GM21390 (cell line): Measurements from ENCODE around the gene PSME2.
"Not testable (repeated sequence)": the region's sequence is repeated elsewhere in the genome, so short reads cannot be mapped to it uniquely, and the experiment has no call there.

Source experiments
- ATAC-seq: cut with Tn5 transposase; IDR thresholded peaks from one replicate; pipeline ENCODE4 v1.9.1; 2021; ENCODE audit not compliant: unreplicated experiment

The PSME2 gene

GRCh38 chr14:24115422-24116127 is 30.8 kb downstream of the PSME2 start:
- ATAC-seq, result no peak

GRCh38 chr14:24114532-24115421 is 31.6 kb downstream of the PSME2 start, which contains the start of the genes DCAF11 and NRL:
Gene DCAF11 (plus strand): TSS chr14:24114777. CDS start chr14:24115595, 818 bp downstream.
Gene NRL (minus strand): TSS chr14:24114949. CDS start chr14:24082848, 32,101 bp downstream.
- ATAC-seq, result peak; percentile 85

GRCh38 chr14:24113801-24114531 is 32.4 kb downstream of the PSME2 start:
- ATAC-seq, result peak; percentile 20

- ATAC-seq, result no peak
Measured at GRCh38 chr14:24113379-24113800, 33.0 kb downstream of the PSME2 start.

DNA sequence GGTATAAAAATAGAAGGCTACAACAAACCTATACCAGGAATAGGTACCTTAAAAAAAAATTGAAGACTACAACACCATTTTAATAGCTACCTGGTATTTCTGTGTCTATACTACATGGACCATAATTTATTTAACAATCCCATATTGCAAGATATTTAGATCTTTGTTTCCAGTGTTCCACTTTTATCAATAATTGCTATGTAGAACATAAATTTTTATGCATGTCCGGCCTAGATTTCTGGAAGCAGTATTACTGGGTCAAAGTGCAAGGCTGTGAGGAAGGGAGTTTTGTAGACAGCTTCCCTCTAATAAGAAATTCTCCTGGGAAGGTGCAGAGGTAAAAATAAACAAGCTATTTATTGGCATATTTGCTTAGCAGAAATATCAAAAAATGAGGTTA is 35.9 kb downstream of the PSME2 start:
- ATAC-seq, result no peak

DNA sequence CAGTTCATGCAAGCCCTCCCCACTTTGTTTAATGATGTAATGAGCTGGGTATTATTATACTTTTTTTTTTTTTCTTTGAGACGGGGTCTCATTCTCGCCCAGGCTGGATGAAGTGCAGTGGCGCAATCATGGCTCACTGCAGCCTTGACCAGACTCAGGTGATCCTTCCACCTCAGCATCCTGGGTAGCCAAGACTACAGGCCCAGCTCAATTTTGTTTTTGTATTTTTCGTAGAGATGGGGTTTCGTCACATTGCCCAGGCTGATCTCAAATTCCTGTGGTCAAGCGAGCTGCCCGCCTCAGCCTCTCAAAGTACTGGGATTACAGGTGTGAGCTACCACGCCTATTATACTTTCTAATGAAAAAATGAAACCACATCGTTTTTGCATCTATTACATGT is 36.4 kb downstream of the PSME2 start:
- no peak for ATAC-seq

- ATAC-seq, result peak; percentile 34
Measured at GRCh38 chr14:24108336-24108874, 38.0 kb downstream of the PSME2 start.

DNA sequence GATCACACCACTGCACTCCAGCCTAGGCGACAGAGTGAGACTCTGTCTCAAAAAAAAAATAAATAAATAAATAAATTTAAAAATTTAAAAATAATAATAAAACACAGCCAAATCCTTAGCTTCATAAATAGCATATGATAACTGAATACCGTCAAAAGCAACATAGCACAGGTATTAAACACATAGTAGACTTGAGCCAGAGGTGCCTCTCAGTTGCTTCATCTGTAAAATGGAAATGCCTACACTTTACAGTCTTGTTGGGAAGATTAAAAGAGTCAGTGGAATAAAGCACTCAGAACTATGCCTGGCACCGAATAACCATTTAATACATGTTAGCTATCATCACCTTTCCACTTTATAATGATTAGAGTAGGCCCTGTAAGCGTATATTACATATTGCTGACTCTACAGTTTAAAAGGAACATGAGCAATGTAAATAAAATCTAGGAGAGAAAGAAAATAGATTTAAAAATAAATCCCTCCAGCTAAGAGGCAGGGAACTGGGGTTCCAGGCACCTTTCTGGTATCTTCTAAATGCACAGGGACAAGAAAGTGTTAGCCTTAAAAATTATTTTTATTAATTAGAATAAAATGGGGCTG is 39.6 kb downstream of the PSME2 start:
- ATAC-seq, result no peak

GRCh38 chr14:24105609-24106239 is 40.7 kb downstream of the PSME2 start:
- ATAC-seq, result not testable (repeated sequence)

DNA sequence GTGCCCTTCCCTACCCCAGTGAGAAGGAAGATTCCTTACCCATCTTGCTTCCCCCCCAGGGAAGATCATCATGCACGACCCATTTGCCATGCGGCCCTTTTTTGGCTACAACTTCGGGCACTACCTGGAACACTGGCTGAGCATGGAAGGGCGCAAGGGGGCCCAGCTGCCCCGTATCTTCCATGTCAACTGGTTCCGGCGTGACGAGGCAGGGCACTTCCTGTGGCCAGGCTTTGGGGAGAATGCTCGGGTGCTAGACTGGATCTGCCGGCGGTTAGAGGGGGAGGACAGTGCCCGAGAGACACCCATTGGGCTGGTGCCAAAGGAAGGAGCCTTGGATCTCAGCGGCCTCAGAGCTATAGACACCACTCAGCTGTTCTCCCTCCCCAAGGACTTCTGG is 43.0 kb downstream of the PSME2 start:
- ATAC-seq, result no peak

GRCh38 chr14:24102357-24103048 is 43.9 kb downstream of the PSME2 start:
- ATAC-seq, result no peak

- ATAC-seq, result no peak
Measured at GRCh38 chr14:24100982-24101494, 45.4 kb downstream of the PSME2 start.

GRCh38 chr14:24100197-24100981 is 46.0 kb downstream of the PSME2 start:
- ATAC-seq, result no peak

GRCh38 chr14:24098927-24099813 is 47.2 kb downstream of the PSME2 start:
- no peak for ATAC-seq

DNA sequence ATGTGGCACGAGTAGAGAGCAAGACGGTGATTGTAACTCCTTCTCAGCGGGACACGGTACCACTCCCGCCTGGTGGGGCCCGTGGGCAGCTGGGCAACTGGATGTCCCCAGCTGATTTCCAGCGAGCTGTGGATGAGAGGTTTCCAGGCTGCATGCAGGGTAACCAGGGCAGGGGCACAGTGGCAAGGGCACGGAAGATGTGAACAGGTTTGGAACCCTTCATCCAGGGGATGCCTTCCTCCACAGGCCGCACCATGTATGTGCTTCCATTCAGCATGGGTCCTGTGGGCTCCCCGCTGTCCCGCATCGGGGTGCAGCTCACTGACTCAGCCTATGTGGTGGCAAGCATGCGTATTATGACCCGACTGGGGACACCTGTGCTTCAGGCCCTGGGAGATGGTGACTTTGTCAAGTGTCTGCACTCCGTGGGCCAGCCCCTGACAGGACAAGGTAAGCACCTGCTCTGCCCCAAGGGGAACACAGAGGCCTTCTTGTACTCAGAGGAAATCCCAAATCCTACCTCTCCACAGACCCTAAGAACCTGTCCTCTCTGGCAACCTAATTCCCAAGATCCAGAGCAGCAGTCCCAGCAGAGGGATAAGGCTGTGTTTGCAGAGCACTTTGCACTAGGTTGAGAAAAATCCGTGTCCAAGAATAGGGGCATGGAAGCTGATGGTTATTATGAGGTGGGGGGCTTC is 48.0 kb downstream of the PSME2 start:
- no peak for ATAC-seq

DNA sequence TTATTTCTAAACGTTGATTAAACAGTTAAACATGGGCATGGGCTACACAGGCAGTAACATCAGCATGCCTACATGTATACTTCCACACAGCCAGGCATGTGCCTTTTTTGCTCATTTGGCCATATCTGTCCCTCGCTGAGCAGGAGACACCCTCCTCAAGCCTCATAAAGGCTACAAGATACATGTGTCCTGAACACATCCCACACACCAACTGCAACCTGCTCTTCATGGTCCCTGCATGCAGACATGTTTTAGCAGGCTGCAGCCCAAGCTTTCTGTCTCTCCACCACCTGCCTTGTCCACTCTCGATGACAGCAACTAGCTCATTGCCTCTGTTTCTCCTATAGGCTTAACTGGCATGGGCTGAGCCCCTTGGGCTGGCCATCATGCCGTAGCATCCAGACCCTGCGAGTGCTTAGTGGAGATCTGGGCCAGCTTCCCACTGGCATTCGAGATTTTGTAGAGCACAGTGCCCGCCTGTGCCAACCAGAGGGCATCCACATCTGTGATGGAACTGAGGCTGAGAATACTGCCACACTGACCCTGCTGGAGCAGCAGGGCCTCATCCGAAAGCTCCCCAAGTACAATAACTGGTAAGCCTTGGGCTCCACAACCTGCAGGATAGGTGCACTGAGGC is 49.7 kb downstream of the PSME2 start:
- no peak for ATAC-seq
